ENCODE measurements around the gene LAG3. TPM values are rescaled to one million over a fixed set of nuclear protein-coding genes. Genes with fewer than 3 reads are reported as not detected.

The LAG3 gene
- total RNA-seq, 1 experiment from 2014 or later, result 0.58 TPM

GRCh38 chr12:6748761-6749160, 23.6 kb upstream of the LAG3 start:
- DNase-seq (ENCODE audit: unreplicated experiment), result no peak
- no peak overlapping the region for H3K4me3 Mint-ChIP-seq (ENCODE audit: unreplicated experiment)
- no peaks in the 10 kb centered on the region for H3K9me3 Mint-ChIP-seq (ENCODE audit: unreplicated experiment)
- POLR2A ChIA-PET, result no interaction called here
- TF ChIP-seq, protein P1, sequence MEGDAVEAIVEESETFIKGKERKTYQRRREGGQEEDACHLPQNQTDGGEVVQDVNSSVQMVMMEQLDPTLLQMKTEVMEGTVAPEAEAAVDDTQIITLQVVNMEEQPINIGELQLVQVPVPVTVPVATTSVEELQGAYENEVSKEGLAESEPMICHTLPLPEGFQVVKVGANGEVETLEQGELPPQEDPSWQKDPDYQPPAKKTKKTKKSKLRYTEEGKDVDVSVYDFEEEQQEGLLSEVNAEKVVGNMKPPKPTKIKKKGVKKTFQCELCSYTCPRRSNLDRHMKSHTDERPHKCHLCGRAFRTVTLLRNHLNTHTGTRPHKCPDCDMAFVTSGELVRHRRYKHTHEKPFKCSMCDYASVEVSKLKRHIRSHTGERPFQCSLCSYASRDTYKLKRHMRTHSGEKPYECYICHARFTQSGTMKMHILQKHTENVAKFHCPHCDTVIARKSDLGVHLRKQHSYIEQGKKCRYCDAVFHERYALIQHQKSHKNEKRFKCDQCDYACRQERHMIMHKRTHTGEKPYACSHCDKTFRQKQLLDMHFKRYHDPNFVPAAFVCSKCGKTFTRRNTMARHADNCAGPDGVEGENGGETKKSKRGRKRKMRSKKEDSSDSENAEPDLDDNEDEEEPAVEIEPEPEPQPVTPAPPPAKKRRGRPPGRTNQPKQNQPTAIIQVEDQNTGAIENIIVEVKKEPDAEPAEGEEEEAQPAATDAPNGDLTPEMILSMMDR (IDR thresholded peaks at IDR 0.05; ENCODE audit: unreplicated experiment), result no peak
- H3K27ac Mint-ChIP-seq (ENCODE audit: low read depth, unreplicated experiment), result no peak overlapping the region
- H3K36me3 Mint-ChIP-seq (ENCODE audit: insufficient read depth, unreplicated experiment), result peaks cover 51% of the 10 kb centered on the region
- H3K4me1 Mint-ChIP-seq (ENCODE audit: insufficient read depth, unreplicated experiment), result peaks cover 18% of the 10 kb centered on the region
- intact Hi-C loops (cut with micrococcal nuclease), result no loop called here
- CTCF ChIA-PET, result no interaction called here
- no peaks in the 10 kb centered on the region for H3K27me3 Mint-ChIP-seq (ENCODE audit: insufficient read depth, unreplicated experiment)
- BruUV-seq (replicated peaks), result no TSS peak

DNA sequence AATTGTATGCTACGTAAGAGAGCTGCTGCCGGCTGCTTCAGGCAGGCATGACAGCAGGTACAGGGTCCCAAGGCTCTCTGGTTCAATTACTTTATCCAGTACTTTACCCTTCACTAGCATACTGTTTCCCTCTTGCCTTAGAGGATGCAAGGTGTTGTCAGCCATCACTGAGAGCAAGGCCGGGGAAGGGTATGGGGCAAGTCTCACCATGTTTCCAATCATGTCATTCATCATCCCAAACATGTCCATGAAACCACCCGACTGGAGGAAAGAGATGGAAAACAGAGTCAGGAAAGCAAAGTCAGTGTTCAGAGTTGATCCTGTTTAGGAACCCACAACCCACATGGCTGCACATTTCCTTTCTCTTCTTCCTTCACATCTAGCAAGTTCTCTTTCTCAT, 21.8 kb upstream of the LAG3 start:
- no peaks in the 10 kb centered on the region for H3K27me3 Mint-ChIP-seq (ENCODE audit: insufficient read depth, unreplicated experiment)
- H3K27ac Mint-ChIP-seq (ENCODE audit: low read depth, unreplicated experiment), result peak overlapping the region; percentile 49
- ChIA-PET POLR2A (interaction anchor here (4.1 kb wide), 1 partner anchor 15 kb away, joined by 46 read pairs; no protein-coding TSS in a partner anchor), CTCF (no interaction called here)
- no peak for DNase-seq (ENCODE audit: unreplicated experiment)
- peaks cover 11% of the 10 kb centered on the region for H3K4me1 Mint-ChIP-seq (ENCODE audit: insufficient read depth, unreplicated experiment)
- H3K36me3 Mint-ChIP-seq (ENCODE audit: insufficient read depth, unreplicated experiment), result peaks cover 51% of the 10 kb centered on the region
- BruUV-seq (replicated peaks), result no TSS peak
- TF ChIP-seq, protein P1 (IDR thresholded peaks at IDR 0.05; ENCODE audit: unreplicated experiment), result no peak
- no peaks in the 10 kb centered on the region for H3K9me3 Mint-ChIP-seq (ENCODE audit: unreplicated experiment)
- intact Hi-C loops (cut with micrococcal nuclease), result no loop called here
- H3K4me3 Mint-ChIP-seq (ENCODE audit: unreplicated experiment), result no peak overlapping the region

DNA sequence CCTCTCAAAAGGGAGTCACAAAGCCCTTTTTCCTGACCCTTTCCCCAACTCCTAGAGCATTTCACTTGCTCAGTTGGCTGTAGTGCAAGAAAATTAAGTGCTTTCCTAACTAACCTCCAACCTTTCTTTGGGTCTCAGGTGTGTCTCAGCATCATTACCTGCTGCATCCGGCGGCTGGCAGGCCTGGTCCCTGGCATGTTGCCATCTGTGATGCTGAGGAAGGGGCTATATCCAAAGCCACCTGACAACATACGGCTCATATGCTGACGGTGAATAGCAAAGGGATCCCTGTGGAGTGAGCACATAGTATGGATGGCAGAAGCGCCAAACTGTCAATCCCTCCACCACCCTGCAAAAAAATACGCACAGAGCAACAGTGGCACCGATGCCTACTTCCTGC, 20.6 kb upstream of the LAG3 start:
- Mint-ChIP-seq H3K27ac (ENCODE audit: low read depth, unreplicated experiment) (peak overlapping the region; percentile 92), H3K4me3 (ENCODE audit: unreplicated experiment) (peak overlapping the region; percentile 95), H3K36me3 (ENCODE audit: insufficient read depth, unreplicated experiment) (peaks cover 47% of the 10 kb centered on the region), H3K27me3 (ENCODE audit: insufficient read depth, unreplicated experiment) (no peaks in the 10 kb centered on the region), H3K4me1 (ENCODE audit: insufficient read depth, unreplicated experiment) (peaks cover 10% of the 10 kb centered on the region), H3K9me3 (ENCODE audit: unreplicated experiment) (no peaks in the 10 kb centered on the region)
- no TSS peak for BruUV-seq (replicated peaks)
- TF ChIP-seq, protein P1 (IDR thresholded peaks at IDR 0.05; ENCODE audit: unreplicated experiment), result no peak
- ChIA-PET CTCF (interaction anchor here (0.6 to 5.6 kb wide), 15 partner anchors 9 to 139 kb away, joined by 3 to 174 read pairs (median 18); partner anchors contain the start of genes CDCA3, COPS7A, GNB3 and LPAR5), POLR2A (interaction anchor here (1.1 to 4.5 kb wide), 11 partner anchors 8 to 146 kb away, joined by 3 to 119 read pairs (median 29); partner anchors contain the start of genes CDCA3, COPS7A, PTMS and USP5)
- intact Hi-C loops (cut with micrococcal nuclease), result loop anchor here (2.0 kb wide), 1 partner anchor 135 kb away; no protein-coding TSS in a partner anchor
- no peak for DNase-seq (ENCODE audit: unreplicated experiment)

GRCh38 chr12:6752167-6752920, 20.0 kb upstream of the LAG3 start:
- peak overlapping the region; percentile 92 for H3K27ac Mint-ChIP-seq (ENCODE audit: low read depth, unreplicated experiment)
- peak overlapping the region; percentile 95 for H3K4me3 Mint-ChIP-seq (ENCODE audit: unreplicated experiment)
- intact Hi-C loops (cut with micrococcal nuclease), result loop anchor here (2.0 kb wide), 1 partner anchor 136 kb away; no protein-coding TSS in a partner anchor
- DNase-seq (ENCODE audit: unreplicated experiment), result peak; percentile 28
- CTCF ChIA-PET, result interaction anchor here (0.6 to 5.6 kb wide), 39 partner anchors 8 to 309 kb away, joined by 3 to 174 read pairs (median 5); partner anchors contain the start of genes CD4, CDCA3, COPS7A and GNB3
- POLR2A ChIA-PET, result interaction anchor here (0.7 to 4.5 kb wide), 27 partner anchors 8 to 210 kb away, joined by 3 to 119 read pairs (median 9); partner anchors contain the start of genes CDCA3, COPS7A, LAG3 and PTMS
- peaks cover 10% of the 10 kb centered on the region for H3K4me1 Mint-ChIP-seq (ENCODE audit: insufficient read depth, unreplicated experiment)
- TF ChIP-seq, protein P1 (IDR thresholded peaks at IDR 0.05; ENCODE audit: unreplicated experiment), result no peak
- H3K27me3 Mint-ChIP-seq (ENCODE audit: insufficient read depth, unreplicated experiment), result no peaks in the 10 kb centered on the region
- peaks cover 41% of the 10 kb centered on the region for H3K36me3 Mint-ChIP-seq (ENCODE audit: insufficient read depth, unreplicated experiment)
- H3K9me3 Mint-ChIP-seq (ENCODE audit: unreplicated experiment), result no peaks in the 10 kb centered on the region
- TSS peak; percentile 17 for BruUV-seq (replicated peaks)
